OCI-LY7 (cell line): ENCODE measurements around the gene CNNM2. TPM values are rescaled to one million over a fixed set of nuclear protein-coding genes. Genes with fewer than 3 reads are reported as not detected.
"Not testable (repeated sequence)": the region's sequence is repeated elsewhere in the genome, so short reads cannot be mapped to it uniquely, and the experiment has no call there.

Experiments used
- BruUV-seq: library from RNA; stranded (reverse); fragments of 400-500 nt; replicated peaks from 2 replicates; lab custom pipeline; 2021; lab: Mats Ljungman, UMichigan
- CTCF ChIA-PET: fragments of 300-600 bp; sonication (Branson Sonifier 250); formaldehyde crosslinking; loops from one replicate; lab custom pipeline; 2022; ENCODE audit warnings: antibody characterized with exemption; ENCODE audit not compliant: unreplicated experiment; lab: Charles Lee
- POLR2A ChIA-PET: fragments of 300-600 bp; sonication (Branson Sonifier 250); formaldehyde crosslinking; loops from one replicate; lab custom pipeline; 2022; ENCODE audit warnings: antibody characterized with exemption; lab: Charles Lee
- DNase-seq: peaks from one replicate; pipeline ENCODE4 v3.0.0-alpha.2; 2015; ENCODE audit warnings: low spot score
- H2AFZ ChIP-seq: fragments of 200-600 bp; sonication (generic), shearing (Covaris generic); 2 replicates; pipeline ENCODE4 v1.6.1; 2014; ENCODE audit warnings: mild to moderate bottlenecking, antibody characterized with exemption, low read length, moderate library complexity
- H3K27ac ChIP-seq: fragments of 200-600 bp; sonication (generic); 2 replicates; pipeline ENCODE4 v1.5.1; 2014; ENCODE audit warnings: mixed run types, low read depth, mild to moderate bottlenecking, moderate library complexity, low read length, inconsistent platforms; ENCODE audit not compliant: poor library complexity, severe bottlenecking
- H3K36me3 ChIP-seq: fragments of 200-600 bp; sonication (generic); 2 replicates; pipeline ENCODE4 v1.6.1; 2014; ENCODE audit warnings: mild to moderate bottlenecking, antibody characterized with exemption, low read length, moderate library complexity, mixed read lengths; ENCODE audit not compliant: insufficient read depth
- H3K4me1 ChIP-seq: fragments of 200-600 bp; sonication (generic); 2 replicates; pipeline ENCODE4 v1.5.1; 2014; ENCODE audit warnings: mild to moderate bottlenecking, low read length; ENCODE audit not compliant: insufficient read depth, poor library complexity, severe bottlenecking
- H3K4me2 ChIP-seq: fragments of 200-600 bp; sonication (generic); 2 replicates; pipeline ENCODE4 v1.6.1; 2014; ENCODE audit warnings: mild to moderate bottlenecking, low read length
- H3K4me3 ChIP-seq: fragments of 200-600 bp; sonication (generic); 2 replicates; pipeline ENCODE4 v1.5.1; 2014; ENCODE audit warnings: mild to moderate bottlenecking, low read depth, low read length; ENCODE audit not compliant: poor library complexity, severe bottlenecking
- H3K79me2 ChIP-seq: fragments of 200-600 bp; sonication (generic); 2 replicates; pipeline ENCODE4 v1.6.1; 2016; ENCODE audit warnings: low read depth, mild to moderate bottlenecking, low read length, moderate library complexity, mixed read lengths; ENCODE audit not compliant: insufficient read depth
- H3K9me2 ChIP-seq: fragments of 200-600 bp; sonication (generic); 2 replicates; pipeline ENCODE4 v1.6.1; 2016; ENCODE audit warnings: mild to moderate bottlenecking, low read length, mixed read lengths; ENCODE audit not compliant: insufficient read depth
- H3K9me3 ChIP-seq: fragments of 200-600 bp; sonication (generic); 2 replicates; pipeline ENCODE4 v1.6.1; 2014; ENCODE audit warnings: mild to moderate bottlenecking, mixed run types, low read length, mixed read lengths
- H4K20me1 ChIP-seq: fragments of 200-600 bp; sonication (generic); 2 replicates; pipeline ENCODE4 v1.6.1; 2014; ENCODE audit warnings: mild to moderate bottlenecking, antibody characterized with exemption, low read length, moderate library complexity, mixed read lengths; ENCODE audit not compliant: insufficient read depth
- CTCF ChIP-seq: fragments of 200-600 bp; sonication (generic); conservative IDR thresholded peaks from 2 replicates; pipeline ENCODE4 v1.5.1; 2014; ENCODE audit warnings: mild to moderate bottlenecking, antibody characterized with exemption, low read length, moderate library complexity, mixed read lengths
- EZH2phosphoT487 ChIP-seq: fragments of 200-600 bp; sonication (generic); IDR thresholded peaks from 2 replicates; pipeline ENCODE4 v1.6.1; 2018; ENCODE audit warnings: low read depth, borderline replicate concordance, mild to moderate bottlenecking, mixed run types, antibody characterized with exemption, low read length, moderate library complexity, mixed read lengths
- intact Hi-C: fragments of 100-400 bp; cut with micrococcal nuclease; formaldehyde crosslinking; loops from one replicate; pipeline ENCODE4 v1.10.0; 2022; ENCODE audit not compliant: unreplicated experiment
- total RNA-seq, 2 experiments: library from RNA; depleted of rRNA in 1 of 2; stranded (reverse); fragments of >200 nt in 1 of 2; shearing (Covaris generic) in 1 of 2; gene quantifications; 2 replicates each; pipeline ENCODE4 v1.2.3, GENCODE V29; 2014 to 2022

The CNNM2 gene
- total RNA-seq, 2 experiments from 2014 or later = 6.6 to 7.2 TPM

DNA sequence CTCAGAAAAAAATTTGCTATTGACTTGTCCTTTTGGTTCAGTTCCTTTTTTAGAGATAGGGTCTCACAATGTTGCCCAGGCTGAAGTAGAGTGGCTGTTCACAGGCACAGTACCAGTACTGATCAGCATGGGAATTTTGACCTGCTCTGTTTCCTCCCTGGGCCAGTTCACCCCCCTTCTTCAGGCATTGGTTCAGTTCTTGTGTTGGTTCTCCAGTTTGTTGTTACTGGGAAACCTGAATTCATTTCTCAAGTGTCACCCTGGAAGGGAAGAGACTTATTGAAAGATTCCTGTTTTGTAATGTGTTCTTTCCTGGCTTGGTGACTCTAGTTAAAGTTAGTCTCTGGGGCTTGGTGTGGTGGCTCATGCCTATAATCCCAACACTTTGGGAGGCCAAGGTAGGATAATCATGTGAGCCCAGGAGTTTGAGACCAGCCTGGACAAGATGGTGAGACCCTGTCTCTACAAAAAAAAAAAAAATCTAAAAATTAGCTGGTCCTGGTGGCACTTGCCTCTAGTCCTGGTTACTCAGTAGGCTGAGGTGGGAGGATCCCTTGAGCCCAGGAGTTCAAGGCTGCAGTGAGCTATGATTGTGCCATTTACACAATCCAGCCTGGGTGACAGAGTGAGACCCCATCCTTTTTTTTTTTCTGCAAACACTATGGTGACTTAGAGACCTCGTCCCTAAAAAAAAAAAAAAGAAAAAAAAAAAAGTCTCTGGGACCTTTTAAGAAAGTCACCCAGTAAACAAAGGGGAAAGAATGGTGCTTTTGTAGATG, 52.7 kb downstream of the CNNM2 start:
- H3K79me2 ChIP-seq = no peaks in the 10 kb centered on the region
- H3K4me1 ChIP-seq = no peaks in the 10 kb centered on the region
- POLR2A ChIA-PET = interaction anchor here (1.2 kb wide), 1 partner anchor 354 kb away, joined by 3 read pairs; no protein-coding TSS in a partner anchor
- intact Hi-C loops = no loop called here
- no peak overlapping the region for H3K4me3 ChIP-seq
- H3K9me2 ChIP-seq = no peaks in the 10 kb centered on the region
- BruUV-seq = no TSS peak
- no peak overlapping the region for H2AFZ ChIP-seq
- no peaks in the 10 kb centered on the region for H4K20me1 ChIP-seq
- no peak overlapping the region for H3K4me2 ChIP-seq
- no peak for TF ChIP-seq EZH2phosphoT487
- TF ChIP-seq CTCF = no peak
- H3K27ac ChIP-seq = no peak overlapping the region
- CTCF ChIA-PET = no interaction called here
- no peaks in the 10 kb centered on the region for H3K36me3 ChIP-seq
- H3K9me3 ChIP-seq = no peaks in the 10 kb centered on the region
- no peak for DNase-seq

- no peak overlapping the region for H2AFZ ChIP-seq
- no peaks in the 10 kb centered on the region for H3K9me3 ChIP-seq
- no peaks in the 10 kb centered on the region for H3K4me1 ChIP-seq
- H3K79me2 ChIP-seq = no peaks in the 10 kb centered on the region
- DNase-seq = no peak
- no peak overlapping the region for H3K4me3 ChIP-seq
- H3K27ac ChIP-seq = no peak overlapping the region
- no peaks in the 10 kb centered on the region for H3K9me2 ChIP-seq
- ChIA-PET CTCF (no interaction called here), POLR2A (interaction anchor here (0.6 kb wide), 1 partner anchor 88 kb away, joined by 3 read pairs; no protein-coding TSS in a partner anchor)
- no peak for TF ChIP-seq EZH2phosphoT487
- no peak for TF ChIP-seq CTCF
- H4K20me1 ChIP-seq = no peaks in the 10 kb centered on the region
- H3K4me2 ChIP-seq = no peak overlapping the region
- H3K36me3 ChIP-seq = no peaks in the 10 kb centered on the region
- intact Hi-C loops = no loop called here
- no TSS peak for BruUV-seq
Measured at GRCh38 chr10:102975483-102976379, 57.6 kb downstream of the CNNM2 start.

DNA sequence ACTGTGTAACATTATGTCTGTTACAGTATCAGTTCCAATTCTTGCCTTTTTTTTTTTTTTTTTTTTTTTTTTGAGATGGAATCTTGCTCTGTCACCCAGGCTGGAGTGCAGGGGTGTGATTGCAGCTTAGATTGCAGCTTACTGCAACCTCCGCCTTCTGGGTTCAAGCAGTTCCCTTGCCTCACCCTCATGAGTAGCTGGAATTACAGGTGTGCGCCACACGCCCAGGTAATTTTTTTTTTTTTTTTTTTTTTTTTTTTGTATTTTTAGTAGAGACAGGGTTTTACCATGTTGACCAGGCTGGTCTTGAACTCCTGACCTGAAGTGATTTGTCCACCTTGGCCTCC, 58.3 kb downstream of the CNNM2 start:
- H3K4me3 ChIP-seq, H3K4me1 ChIP-seq, H4K20me1 ChIP-seq, H2AFZ ChIP-seq, CTCF ChIA-PET, H3K9me2 ChIP-seq, H3K9me3 ChIP-seq, intact Hi-C loops, H3K4me2 ChIP-seq, H3K79me2 ChIP-seq, H3K27ac ChIP-seq, DNase-seq, BruUV-seq, H3K36me3 ChIP-seq: not testable (repeated sequence)
- POLR2A ChIA-PET = interaction anchor here (0.6 kb wide), 1 partner anchor 87 kb away, joined by 3 read pairs; no protein-coding TSS in a partner anchor
